AG09309 (cell line): Measurements from ENCODE around the gene TPM2.

Experiments
- DNase-seq: peaks from one replicate; pipeline ENCODE4 v3.0.0-alpha.2; 2010; ENCODE audit warnings: low read depth
- H3K4me3 ChIP-seq: 2 replicates; pipeline ENCODE4 v1.5.1; 2011; ENCODE audit warnings: mild to moderate bottlenecking, low read depth, low read length, moderate library complexity; ENCODE audit not compliant: control insufficient read depth
- CTCF ChIP-seq: IDR thresholded peaks from 2 replicates; pipeline ENCODE4 v1.5.1; 2011; ENCODE audit warnings: mild to moderate bottlenecking, low read depth, low read length, inconsistent platforms; ENCODE audit not compliant: insufficient read depth, control insufficient read depth; ENCODE audit errors: missing control alignments

Gene TPM2

DNA sequence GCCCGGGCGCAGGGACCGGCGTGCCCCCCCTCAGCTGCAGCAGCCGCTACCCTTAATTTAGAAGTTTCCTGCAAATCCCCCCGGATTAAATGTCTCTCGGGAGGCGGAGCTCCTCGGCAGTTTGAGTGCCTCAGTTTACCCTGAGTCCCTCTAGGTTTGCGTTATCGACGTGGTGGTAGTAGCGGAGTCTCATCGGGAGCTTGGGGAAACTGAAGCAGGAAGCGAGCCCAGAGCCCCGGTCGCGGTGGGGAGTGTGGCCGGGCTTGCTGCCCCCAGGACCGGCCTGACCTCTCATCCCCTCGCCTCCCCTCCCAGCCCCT is 529 bp upstream of the TPM2 start:
- no peak for DNase-seq

DNA sequence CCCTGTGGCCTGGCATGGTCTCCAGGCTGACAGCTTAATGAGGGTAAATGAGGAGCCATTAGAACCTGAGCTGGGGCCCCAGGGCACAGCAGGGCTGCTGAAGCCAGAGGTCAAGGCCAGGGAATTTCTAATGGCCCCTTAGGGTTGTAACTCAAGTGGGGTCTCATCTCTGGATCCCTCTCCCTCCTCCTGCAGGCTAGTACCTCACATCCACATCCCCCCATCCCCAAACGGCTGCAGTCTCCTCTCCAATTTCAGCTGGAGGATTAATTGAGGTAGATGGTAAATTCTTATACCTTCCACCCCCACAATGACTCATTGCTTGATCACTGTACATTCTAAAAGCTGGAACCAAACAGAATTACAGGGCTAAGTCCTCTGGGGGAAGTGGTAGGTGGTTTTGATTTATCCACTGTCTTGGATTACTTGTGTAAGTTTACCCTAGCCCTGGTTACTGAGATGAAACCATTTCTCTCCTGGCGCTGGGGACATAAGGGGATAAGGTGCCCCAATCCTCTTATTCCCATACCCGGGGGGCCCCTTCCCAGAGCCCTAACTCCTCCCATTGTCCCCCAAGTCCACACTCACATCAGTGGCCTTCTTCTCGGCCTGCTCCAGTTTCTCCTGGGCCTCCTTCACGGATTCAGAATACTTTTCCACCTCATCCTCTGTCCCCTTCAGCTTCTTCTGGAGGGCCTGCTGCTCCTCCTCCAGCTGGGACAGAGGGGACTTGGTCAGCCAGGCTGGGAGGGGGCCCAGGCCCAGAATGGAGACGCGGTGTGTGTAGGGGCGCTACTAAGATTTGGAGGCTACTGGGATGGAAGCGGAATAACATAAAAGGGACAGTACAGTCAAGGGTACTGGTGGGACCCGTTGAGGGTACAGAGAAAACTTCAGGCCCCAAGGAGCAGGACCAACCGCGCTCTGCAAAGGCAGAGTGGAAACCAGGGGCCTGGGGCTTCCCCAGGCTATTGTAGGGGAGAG is 875 bp downstream of the TPM2 start:
- DNase-seq: no peak
- peak overlapping the region; percentile 81 for H3K4me3 ChIP-seq
- no peak for TF ChIP-seq CTCF

More for the DNA sequence above, 529 bp upstream of the TPM2 start:
- H3K4me3 ChIP-seq: peak overlapping the region; percentile 81
- no peak for TF ChIP-seq CTCF

DNA sequence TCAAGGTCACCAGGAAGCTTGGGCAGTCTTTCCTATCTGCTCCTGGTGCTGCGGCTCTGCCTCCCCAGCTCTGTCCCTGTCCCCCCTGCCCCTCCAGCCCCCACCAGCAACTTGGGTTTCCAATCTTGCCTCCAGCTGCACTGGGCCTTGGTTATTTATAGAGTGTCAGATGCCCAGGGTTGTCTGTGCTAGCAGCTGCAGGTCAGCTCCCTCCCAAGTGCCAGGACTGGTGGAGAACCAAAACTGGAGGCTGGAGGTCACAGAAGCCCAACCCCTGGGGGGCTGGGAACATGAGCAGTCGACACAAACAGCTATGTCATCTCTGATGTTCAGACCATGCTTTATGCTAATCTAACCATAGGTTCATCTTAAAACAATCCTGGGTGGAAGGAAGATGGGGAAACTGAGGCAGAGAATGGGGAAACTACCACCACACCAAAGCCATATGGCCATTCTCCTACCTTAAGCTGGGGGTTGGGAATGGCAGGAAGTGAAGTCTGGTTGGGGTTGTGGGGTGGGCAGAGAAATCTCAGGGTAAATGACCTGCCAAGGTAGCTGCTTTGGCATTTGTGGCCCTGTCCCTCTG is 1.7 kb downstream of the TPM2 start:
- peak overlapping the region; percentile 81 for H3K4me3 ChIP-seq
- DNase-seq: no peak

GRCh38 chr9:35687306-35687705 is 2.4 kb downstream of the TPM2 start:
- H3K4me3 ChIP-seq: peak overlapping the region; percentile 81
- TF ChIP-seq CTCF: no peak
- DNase-seq: no peak

More for the DNA sequence above, 1.7 kb downstream of the TPM2 start:
- TF ChIP-seq CTCF: no peak

GRCh38 chr9:35686222-35687203 is 3.2 kb downstream of the TPM2 start:
- DNase-seq: no peak
- no peak for TF ChIP-seq CTCF
- H3K4me3 ChIP-seq: peak overlapping the region; percentile 81

DNA sequence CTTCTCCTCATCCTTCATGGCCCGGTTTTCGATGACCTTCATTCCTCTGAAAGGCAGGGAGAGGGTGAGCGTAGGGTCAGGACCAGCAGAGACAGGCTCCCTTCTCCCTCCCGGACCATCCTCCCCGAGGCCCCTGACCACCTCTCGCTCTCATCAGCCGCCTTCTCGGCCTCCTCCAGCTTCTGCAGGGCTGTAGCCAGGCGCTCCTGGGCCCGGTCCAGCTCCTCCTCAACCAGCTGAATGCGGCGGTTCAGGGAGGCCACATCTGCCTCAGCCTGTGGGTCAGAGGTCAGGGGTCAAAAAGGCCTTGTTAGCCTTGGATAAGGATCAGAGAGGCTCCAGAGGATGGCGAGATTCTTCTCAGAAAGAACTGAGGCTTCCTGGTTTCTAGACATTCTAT is 4.2 kb downstream of the TPM2 start:
- DNase-seq: no peak
- no peak overlapping the region for H3K4me3 ChIP-seq
- TF ChIP-seq CTCF: no peak
